Sigmoid colon (tissue), 4 donors: Measurements from ENCODE around the gene KRTAP6-1.

Source experiments
- EP300 ChIP-seq, 4 donors: sonication (generic); formaldehyde crosslinking; IDR thresholded peaks; one replicate each; pipeline ENCODE4 v1.6.1; 2017; ENCODE audit warnings: antibody characterized with exemption in 4 of 4
- TF ChIP-seq, protein P1 (sequence below), 4 experiments: fragments of 450-650 bp in 3 of 4; fragments of 200-600 bp in 1 of 4; IDR thresholded peaks; one replicate each; pipeline ENCODE4 v1.5.1; 2016 to 2019; ENCODE audit warnings: antibody characterized with exemption in 4 of 4, mild to moderate bottlenecking in 3 of 4, moderate library complexity in 2 of 4

DNA sequence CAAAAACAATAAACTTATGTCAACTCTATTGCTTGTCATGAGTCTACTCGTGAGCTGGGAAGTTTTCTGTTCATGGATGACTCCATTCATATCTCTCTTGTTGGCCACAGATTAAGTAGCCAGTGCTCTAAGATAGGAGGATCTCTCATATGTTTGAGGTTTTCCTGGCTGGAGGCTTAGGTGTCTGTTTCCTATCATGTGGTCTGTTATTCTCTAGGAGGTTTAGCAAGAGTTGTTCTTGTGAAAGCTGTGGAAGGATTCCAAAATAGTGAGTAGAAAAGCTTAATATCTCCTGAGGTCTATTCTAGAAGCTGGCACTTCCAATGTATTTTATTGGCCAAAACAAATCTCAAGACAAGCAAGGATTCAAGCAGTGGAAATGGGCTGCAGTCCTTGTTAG lies 15.5 kb upstream of the KRTAP6-1 start:
- TF ChIP-seq, protein P1, sequence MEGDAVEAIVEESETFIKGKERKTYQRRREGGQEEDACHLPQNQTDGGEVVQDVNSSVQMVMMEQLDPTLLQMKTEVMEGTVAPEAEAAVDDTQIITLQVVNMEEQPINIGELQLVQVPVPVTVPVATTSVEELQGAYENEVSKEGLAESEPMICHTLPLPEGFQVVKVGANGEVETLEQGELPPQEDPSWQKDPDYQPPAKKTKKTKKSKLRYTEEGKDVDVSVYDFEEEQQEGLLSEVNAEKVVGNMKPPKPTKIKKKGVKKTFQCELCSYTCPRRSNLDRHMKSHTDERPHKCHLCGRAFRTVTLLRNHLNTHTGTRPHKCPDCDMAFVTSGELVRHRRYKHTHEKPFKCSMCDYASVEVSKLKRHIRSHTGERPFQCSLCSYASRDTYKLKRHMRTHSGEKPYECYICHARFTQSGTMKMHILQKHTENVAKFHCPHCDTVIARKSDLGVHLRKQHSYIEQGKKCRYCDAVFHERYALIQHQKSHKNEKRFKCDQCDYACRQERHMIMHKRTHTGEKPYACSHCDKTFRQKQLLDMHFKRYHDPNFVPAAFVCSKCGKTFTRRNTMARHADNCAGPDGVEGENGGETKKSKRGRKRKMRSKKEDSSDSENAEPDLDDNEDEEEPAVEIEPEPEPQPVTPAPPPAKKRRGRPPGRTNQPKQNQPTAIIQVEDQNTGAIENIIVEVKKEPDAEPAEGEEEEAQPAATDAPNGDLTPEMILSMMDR (IDR thresholded peaks at IDR 0.05), result no peak
- TF ChIP-seq EP300 (IDR thresholded peaks at IDR 0.05), result no peak
